Measurements from ENCODE around the gene MYBPHL.

DNA sequence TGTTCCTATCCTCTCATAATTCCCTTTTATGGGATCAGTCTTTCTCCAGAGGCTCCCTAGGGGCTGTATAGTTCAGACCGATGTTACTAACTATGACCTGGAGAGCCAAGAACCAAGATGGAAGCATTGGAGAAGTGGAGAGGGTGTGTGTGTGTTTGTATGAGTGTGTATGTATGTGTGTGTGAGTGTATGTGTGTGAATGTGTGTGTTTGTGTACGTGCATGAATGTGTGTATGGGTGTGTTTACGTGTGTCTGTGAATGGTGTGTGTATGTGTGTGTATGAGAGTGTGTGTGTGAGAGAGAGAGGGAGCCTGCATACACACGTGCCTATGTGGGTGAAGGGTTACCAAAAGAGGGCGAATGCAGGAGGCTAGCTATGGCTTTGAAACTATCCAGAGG, 4.9 kb downstream of the MYBPHL start:
- TF ChIP-seq, protein P1, sequence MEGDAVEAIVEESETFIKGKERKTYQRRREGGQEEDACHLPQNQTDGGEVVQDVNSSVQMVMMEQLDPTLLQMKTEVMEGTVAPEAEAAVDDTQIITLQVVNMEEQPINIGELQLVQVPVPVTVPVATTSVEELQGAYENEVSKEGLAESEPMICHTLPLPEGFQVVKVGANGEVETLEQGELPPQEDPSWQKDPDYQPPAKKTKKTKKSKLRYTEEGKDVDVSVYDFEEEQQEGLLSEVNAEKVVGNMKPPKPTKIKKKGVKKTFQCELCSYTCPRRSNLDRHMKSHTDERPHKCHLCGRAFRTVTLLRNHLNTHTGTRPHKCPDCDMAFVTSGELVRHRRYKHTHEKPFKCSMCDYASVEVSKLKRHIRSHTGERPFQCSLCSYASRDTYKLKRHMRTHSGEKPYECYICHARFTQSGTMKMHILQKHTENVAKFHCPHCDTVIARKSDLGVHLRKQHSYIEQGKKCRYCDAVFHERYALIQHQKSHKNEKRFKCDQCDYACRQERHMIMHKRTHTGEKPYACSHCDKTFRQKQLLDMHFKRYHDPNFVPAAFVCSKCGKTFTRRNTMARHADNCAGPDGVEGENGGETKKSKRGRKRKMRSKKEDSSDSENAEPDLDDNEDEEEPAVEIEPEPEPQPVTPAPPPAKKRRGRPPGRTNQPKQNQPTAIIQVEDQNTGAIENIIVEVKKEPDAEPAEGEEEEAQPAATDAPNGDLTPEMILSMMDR (IDR thresholded peaks at IDR 0.05) = no peak
- TF ChIP-seq POLR2A (IDR thresholded peaks at IDR 0.05) (no peak), EP300 (IDR thresholded peaks at IDR 0.05; ENCODE audit: low read depth) (no peak), POLR2AphosphoS5 (IDR thresholded peaks at IDR 0.05) (no peak)
